GM21528 (cell line): ENCODE data around the gene KRT82.
"Not testable (repeated sequence)": the region's sequence is repeated elsewhere in the genome, so short reads cannot be mapped to it uniquely, and the experiment has no call there.

Experiments used
- ATAC-seq: cut with Tn5 transposase; IDR thresholded peaks from one replicate; pipeline ENCODE4 v1.9.1; 2021; ENCODE audit warnings: mild to moderate bottlenecking, moderate library complexity; ENCODE audit not compliant: unreplicated experiment, low FRiP score

The KRT82 gene

DNA sequence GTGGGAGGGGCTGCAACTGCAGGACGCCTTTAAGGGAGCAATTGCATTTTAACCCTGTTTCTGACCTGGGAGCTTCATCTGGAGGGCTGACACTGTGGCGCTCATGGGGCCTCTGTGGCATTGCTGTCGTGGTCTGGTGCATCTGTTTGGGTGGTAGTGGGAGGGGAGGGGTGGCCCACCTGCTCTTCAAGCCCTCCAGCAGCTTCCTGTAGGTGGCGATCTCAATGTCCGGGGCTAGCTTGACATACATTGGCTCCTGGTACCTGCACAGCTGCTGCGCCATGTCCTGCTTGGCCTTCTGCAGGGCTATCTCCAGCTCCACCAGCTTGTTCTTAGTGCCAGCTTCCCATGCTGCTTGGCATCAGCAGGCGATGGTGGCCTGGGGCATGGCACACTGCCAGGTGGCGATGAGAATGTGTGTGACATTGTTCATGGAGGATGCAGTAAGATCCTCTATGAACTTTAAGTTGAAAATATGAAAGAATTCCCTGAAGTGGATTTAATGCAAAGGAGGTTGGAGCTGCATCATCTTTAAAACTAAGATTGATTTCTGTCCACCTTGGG lies 7.7 kb upstream of the KRT82 start:
- ATAC-seq, result no peak

DNA sequence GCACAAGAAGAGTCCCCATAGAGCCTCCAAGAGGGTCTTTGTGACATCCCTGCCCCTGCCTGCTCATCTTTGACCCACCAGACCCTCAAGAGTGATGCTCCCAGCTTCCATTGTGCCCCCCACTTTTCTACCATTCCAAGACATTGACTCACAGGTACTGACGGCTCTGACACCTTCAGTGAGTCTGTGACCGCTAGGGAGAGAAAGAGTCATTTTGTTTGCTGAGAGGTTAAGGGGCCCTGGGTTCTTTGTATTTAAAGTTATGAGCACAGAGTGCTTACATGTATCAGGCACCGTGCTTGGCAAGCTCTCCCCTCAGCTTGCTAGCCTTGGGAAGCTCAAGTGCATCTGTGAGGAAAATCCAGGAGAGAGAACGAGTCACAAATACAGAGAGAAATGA lies 7.1 kb upstream of the KRT82 start:
- ATAC-seq, result no peak

DNA sequence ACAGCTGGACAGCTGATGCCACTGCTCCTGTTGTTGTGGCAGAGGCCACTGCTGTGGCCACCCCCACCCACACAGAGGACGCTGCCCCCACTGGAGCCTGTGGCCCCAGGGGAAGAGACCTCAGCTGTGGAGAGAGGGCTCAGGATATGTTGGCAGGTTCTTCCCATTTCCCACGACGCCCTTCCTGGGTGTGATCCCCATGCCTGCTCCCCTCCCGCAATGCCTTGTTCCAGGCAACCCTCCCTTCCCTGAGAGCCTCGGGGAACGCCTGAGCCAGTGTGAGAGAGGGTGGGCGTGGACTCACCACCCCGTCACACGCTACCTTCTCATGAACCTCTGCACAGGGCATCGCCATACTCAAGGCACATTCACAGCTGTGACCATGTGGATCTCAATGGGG lies 5.7 kb upstream of the KRT82 start:
- no peak for ATAC-seq

DNA sequence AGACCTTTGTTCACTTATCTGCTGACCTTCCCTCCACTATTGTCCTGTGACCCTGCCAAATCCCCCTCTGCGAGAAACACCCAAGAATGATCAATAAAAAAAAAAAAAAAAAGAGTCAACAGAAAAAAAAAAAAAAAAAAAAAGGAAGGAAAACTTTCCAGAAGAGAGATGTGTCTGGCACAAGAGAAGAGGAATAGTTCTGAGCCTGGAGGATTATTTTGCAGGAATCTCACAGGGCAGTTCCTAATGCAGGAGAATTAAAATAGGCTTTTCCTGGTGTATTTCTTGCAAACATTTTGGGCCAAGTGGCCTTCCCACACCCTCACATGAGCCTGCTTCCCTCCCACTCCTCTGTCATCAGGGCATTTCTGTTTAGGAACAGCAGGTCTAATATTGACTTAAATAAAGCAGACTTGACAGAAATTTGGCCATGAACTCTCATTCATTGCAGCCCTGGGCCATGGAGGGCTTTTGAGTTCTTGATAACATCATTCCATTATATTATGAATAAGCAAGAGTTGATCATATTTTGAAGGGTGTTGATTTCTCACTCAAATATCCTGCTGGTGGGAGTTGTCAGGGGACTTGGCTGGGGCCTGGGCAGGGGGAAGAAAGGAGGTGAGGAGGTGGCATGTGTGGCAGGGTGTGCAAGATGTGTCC lies 4.6 kb upstream of the KRT82 start:
- not testable (repeated sequence) for ATAC-seq

DNA sequence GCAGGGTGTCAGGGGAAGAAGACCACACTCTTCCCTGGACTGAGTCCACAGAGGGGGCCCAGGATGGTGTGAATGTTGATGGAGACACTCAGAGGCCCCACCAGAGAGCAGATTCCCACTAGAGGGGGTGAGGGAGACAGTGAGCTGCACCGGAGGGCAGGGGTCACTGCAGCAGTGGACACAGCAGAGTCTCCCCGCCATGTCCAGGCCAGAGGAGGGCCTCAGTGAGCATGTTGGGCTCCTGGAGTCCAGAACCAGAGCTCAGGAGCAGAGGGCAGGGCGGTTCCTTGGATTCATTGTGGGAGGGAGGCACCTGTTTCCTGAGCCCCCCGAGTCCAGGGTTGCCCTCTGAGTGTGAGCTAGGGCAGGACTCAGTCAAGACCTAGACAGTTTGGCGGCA lies 1.8 kb upstream of the KRT82 start:
- ATAC-seq, result no peak

DNA sequence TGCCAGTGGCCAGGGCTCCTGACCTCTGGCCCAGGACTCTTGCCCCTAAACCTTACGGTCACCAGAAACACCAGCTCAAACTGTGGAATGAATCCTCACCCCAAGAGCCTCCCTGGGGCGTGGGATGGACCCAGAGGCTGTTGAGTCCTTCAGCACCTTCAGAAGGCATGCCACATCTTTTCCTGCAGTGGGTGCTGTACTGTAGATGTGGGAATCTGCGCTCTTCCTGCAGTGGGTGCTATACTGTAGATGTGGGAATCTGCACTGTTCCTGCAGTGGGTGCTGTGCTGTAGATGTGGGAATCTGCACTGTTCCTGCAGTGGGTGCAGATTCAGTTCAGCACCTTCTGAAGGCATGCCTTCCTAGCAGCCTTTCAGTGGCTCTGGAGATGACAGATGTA lies 1.2 kb downstream of the KRT82 start:
- ATAC-seq, result no peak

DNA sequence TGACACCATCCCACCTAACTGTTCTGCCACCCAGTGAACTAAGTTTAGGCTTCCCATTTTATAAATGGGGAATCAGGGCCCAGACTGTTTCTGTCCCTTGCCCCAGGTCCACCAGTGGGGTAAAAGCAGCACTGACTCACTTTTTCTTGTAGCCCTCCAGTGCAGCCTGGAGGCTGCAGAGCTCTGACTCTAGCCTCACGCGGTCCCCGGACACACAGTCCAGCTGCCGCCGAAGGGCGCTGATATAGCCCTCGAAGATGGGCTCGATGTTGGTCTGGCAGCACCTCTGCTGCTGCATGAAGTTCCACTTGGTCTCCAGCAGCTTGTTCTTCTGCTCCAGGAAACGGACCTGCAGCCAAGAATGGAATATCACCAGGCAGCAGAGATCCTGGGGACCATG lies 2.6 kb downstream of the KRT82 start:
- no peak for ATAC-seq

DNA sequence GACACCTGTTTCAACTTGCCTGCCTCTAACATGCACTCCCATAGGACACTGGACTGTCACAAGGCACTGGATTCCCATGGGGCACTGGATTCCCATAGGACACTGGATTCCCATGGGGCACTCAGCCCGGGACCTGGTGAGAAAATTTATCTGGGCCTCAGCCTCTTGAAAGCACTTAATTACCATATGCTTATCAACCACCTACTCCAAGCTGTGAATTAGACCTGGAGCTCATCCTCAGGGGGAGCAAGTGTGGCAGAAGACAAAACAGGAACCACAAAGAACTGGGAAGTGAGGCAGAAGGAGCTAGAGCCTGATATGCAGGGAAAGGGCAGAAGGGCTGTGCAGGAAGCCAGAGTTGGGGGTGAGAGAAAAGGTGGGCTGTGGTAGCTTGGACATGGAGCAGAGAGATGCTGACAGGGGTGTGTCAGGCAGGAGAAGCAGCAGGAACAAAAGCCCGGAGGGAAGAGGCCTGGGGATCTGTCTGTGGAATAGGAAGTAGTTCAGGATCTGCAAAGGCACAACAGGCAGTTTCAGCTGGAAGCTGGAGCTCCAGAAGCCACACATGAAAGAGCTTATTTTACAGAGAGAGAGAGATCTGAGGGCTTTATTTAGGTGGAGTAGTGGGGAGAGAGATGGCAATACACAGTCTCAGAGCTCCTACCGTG lies 3.1 kb downstream of the KRT82 start:
- no peak for ATAC-seq

DNA sequence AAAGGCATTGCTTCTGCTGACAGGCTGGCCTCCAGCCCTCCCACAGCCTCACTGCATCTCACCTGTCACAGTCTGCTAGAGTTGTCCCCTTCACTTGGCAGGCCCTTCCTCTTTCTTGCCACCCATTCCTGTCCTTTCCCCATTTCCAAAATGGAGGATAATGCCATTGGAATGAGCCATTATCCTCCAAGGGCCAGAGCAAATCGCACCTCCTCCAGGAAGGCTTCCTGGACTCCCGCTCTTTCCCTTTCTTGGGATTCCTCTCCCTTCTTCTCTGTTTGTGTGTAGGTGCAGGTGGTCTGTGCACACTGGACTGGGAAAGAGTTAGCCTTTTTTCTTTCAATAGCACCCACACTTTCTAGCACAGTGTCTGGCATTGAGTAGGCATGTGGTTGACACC lies 3.8 kb downstream of the KRT82 start:
- no peak for ATAC-seq

DNA sequence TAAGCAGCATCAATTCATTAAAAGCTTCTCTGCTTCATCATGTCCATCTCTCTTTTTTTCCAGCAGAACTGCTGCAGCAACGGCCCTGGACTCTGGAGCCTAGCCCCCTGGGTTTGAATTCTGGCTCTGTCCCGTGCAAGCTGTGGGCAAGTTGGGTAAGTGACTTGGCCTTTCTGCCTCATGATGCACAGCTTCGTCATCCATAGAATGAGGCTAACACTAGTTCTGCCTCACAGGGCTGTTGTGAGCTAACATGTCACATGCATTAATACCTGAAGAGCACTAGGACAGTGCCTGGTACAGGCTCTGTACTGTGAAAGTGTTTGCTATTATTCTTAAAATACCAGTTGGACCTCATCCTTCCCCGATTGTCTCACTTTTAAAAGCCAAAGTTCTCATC lies 4.2 kb downstream of the KRT82 start:
- no peak for ATAC-seq

DNA sequence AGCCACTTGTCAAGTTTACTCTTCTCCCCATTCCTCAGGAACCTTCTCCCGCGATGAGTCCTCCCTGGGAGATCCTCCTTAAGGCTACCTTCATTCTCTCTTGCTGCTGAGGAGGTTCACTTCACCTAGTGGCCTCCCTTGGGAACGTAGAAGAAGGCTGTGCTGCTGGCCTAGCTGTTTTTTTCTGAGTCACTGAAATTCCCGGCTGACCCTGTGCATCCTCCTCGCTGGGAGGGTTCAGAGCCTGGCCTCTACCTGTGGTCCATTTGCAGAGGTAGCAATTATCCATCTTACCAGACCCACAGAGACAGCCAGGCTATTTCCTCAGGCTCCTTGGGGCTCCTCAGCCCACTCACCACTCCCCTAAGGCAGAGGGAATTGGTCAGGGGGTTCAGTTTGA lies 4.6 kb downstream of the KRT82 start:
- no peak for ATAC-seq

DNA sequence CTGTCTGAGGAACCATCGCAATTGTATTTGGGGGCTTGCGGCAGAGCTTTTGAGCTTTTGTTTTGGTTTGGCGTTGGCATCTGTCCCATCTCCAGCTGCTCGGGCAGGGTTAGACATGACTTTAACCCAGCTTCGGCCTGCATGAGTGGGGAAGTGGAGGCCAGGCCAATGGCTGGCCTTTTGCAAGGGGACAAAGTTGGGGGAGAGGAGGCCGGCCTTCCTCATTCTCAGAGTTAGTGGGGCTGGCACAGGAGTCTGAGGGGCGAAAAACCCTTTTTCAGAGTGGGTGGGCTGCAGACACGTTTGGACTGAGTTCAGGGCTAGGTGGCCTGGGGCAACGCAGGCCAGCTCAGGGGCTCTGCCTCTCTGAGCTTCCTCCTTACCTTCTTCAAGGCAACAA lies 5.2 kb downstream of the KRT82 start:
- no peak for ATAC-seq

DNA sequence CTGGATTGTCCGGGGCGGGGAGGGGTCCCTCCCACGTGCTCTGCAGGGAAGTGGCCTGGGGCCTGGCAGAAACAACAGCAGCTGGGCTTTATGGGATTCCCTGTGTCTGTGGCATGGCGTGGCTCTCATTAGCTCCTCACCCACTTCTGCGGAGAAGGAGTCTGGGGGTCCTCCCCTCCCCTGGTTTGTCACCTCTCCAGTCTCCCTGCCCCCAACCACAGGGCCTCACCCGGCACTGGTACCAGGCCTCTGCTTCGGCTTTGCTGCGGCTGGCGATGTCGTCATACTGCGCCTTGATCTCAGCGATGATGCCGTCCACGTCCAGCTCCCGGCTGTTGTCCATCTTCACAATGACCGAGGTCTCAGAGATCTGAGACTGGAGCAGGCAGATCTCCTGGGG lies 6.4 kb downstream of the KRT82 start:
- no peak for ATAC-seq

DNA sequence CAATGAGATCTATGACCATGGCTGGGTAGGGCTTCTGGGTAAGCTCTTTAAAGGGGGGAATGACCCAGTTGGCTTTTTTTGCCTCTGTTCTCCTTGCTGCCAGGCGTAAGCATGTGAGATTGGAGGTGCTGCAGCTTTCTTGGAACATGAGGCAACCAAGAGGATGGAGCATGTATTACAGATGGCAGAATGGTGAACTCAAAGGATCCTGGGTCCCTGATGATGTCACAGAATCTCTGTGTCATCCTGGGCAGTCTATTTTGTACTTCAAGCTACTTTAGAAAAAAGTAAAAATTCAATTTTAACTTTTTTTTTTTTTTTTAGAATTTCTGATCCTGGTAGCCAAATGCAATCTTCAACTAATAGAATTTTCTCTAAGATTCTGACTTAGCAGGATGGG lies 8.0 kb downstream of the KRT82 start:
- no peak for ATAC-seq

DNA sequence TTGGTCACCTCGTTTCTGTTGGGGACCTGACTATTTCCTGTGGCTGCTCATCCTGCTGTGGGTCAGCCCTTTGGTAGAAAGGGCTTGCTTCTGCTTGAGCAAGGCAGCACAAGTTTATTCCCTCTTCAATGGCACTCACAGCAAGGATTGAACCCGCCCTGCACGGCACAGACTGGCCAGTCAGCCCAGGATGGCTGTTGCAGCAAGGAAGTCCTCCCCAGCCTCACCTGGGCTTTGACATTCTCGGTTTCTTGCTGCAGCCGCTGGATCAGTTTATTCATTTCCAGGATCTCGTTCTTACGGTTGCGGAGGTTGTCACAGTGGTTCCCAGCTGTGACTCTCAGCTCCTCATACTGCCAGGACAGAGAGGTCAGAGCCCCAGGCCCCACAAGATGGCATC lies 9.5 kb downstream of the KRT82 start:
- no peak for ATAC-seq

DNA sequence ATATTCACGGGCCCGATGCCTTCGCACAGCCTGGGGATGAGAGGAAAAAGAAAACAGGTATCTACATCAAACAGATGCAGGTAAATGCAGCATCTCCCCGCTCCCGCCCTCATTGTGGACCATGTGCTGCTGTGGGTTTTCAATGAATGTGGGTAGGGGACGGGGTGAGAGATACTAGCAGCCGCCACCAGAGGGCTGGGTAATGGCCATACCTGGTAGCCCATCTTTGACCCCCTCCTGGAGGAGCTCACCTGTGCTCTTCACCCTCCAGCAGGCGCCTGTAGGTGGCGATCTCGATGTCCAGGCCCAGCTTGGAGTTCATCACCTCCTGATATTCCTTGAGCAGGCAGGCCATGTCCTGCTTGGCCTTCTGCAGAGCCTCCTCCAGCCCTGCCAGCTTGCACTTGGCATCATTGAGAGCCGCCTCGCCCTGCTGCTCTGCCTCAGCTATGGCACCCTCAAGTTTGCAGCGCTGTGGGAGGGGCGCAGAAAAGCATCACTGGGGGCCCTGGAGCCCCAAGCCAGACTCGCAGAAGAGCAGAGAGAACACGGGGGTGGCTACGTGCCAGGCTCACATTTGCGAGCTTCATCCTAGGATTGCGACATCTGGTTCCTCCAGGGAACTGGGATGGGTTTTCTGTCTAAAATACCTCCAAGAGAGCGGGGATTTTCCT lies 10.2 kb downstream of the KRT82 start:
- ATAC-seq, result no peak

DNA sequence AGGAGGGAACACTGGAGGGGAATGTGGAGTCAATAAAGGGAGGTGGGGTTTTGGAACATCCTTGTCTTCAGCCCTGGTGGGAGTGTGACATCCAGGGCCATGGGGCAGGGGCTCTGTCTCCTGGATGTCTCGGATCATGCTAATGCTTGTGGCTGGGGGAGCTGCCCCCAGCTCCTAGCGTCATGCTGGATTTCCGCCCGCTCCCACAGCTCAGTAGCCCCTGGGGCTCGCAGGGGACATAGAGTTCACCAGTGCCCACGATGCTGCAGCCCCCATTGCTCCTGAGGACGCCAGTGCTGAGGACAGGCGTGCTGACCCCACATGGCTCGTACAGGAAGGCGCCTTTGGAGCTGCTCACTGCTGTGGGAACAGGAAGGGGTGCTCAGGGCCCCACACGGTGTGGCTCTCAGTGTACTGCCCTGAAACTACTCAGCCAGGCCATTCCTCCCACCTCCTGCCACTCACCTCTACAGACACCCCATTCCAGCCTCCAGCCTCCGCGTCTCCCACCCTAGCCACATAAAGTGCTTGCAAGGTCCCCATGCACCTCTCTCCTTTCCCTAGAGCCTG lies 11.2 kb downstream of the KRT82 start:
- ATAC-seq, result no peak

DNA sequence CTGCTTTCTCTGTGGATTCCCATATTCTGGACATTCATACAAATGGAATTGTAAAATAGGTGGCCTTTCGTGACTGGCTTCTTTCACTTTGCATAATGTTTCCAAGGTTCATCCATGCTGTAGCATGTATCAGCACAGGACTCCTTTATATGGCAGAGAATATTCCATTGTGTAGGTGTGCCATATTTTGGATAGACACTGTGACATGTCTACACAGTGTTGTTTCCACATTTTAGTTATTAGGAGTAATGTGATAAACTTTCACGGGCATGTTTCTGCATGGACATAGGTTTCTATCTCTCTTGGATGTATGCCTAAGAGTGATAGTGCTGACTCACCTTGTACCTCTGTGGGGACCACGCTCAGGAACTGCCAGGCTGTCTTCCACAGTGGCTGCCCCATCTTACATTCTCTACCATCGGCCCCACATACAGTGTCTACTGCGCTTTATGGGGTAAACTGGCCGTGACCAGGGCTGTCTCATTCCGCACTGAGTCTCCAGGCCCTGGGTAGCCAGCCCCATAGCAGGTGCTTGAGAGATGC lies 13.6 kb downstream of the KRT82 start:
- ATAC-seq, result no peak

DNA sequence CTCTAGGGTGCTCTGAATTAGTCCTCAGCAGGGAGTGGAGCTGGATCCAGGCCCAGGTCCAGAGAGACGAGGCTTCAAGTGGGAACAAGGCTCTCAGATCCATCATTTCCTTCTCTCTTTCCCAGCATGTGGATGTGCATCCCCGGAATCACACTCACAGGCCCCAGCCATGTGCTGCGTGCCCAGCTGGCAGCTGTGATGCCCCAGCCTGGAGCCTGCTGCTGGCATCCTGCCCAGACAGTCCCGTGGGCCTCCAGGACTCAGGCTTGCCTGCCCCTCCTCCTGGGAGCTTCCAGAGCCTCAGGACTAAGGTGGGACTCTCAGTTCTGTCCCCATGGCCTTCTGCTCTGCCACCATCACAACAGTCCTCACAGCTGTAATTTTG lies 14.5 kb downstream of the KRT82 start:
- ATAC-seq, result no peak

DNA sequence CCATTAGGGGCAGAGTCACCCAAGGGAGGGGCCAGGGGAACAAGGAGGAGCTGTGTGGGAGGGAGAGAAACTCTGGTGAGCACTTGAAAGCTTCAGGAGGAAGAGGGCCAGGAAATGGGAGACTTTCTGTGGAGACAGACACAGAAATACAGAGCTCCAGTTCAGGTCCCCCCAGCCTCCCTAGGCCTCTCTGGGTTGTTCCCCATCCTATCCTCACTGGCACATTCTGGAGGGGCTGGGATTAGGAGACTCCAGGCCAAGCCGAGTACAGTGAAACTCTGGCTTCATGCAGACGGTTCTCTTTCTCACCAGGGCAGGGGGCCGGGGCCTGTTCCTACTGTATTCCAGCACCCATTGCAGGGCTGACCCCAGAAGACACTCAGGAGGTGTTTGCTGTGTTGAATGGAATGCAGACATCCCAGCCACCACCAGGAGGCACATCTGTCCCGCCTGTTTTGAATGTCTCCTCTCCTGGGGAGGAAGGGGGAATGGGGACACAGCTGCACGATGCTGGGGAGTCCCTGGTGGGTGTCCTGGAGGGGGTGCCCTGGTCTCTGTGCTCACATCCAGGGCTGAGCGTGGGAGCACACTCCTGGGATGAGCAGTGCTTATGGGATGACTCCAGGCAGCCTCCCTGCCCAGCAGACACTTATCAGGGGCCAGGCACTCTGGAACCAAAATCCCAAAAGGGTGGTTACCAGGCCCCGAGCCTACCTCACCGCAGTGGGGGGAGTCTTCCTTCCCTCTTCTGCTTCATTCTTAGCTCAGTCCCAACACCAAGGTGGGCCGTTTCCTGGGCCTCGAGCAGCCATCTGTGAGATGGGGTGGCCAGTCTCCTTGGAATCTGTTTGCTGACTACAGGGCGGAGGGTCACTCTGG lies 15.2 kb downstream of the KRT82 start:
- ATAC-seq, result no peak
